ENCODE results near the gene ABCA1.
"Not testable (repeated sequence)": the region's sequence is repeated elsewhere in the genome, so short reads cannot be mapped to it uniquely, and the experiment has no call there.

Gene ABCA1

GRCh38 chr9:104961238-104961637 lies 33.3 kb upstream of the ABCA1 start:
- TF ChIP-seq CTCF (conservative IDR thresholded peaks at IDR 0.05; ENCODE audit: low read depth, low read length): no peak
- DNase-seq (ENCODE audit: low read depth): peak; percentile 57
- no peak overlapping the region for H3K4me3 ChIP-seq (ENCODE audit: low read length)

- no peak for DNase-seq (ENCODE audit: low read depth)
- TF ChIP-seq CTCF (conservative IDR thresholded peaks at IDR 0.05; ENCODE audit: low read depth, low read length): no peak
- H3K4me3 ChIP-seq (ENCODE audit: low read length): no peak overlapping the region
Observed at GRCh38 chr9:104960662-104961061, 32.7 kb upstream of the ABCA1 start.

- no peak for DNase-seq (ENCODE audit: low read depth)
- TF ChIP-seq CTCF (conservative IDR thresholded peaks at IDR 0.05; ENCODE audit: low read depth, low read length): no peak
- H3K4me3 ChIP-seq (ENCODE audit: low read length): no peak overlapping the region
Observed at GRCh38 chr9:104958751-104959150, 30.8 kb upstream of the ABCA1 start.

- DNase-seq (ENCODE audit: low read depth); H3K4me3 ChIP-seq (ENCODE audit: low read length): not testable (repeated sequence)
Observed at GRCh38 chr9:104958006-104958405, 30.1 kb upstream of the ABCA1 start.

GRCh38 chr9:104951487-104951886 lies 23.5 kb upstream of the ABCA1 start:
- no peak for DNase-seq (ENCODE audit: low read depth)
- H3K4me3 ChIP-seq (ENCODE audit: low read length): no peak overlapping the region
- TF ChIP-seq CTCF (conservative IDR thresholded peaks at IDR 0.05; ENCODE audit: low read depth, low read length): no peak

- DNase-seq (ENCODE audit: low read depth): no peak
- no peak for TF ChIP-seq CTCF (conservative IDR thresholded peaks at IDR 0.05; ENCODE audit: low read depth, low read length)
- H3K4me3 ChIP-seq (ENCODE audit: low read length): no peak overlapping the region
Observed at GRCh38 chr9:104950838-104951237, 22.9 kb upstream of the ABCA1 start.

- no peak for TF ChIP-seq CTCF (conservative IDR thresholded peaks at IDR 0.05; ENCODE audit: low read depth, low read length)
- no peak overlapping the region for H3K4me3 ChIP-seq (ENCODE audit: low read length)
- no peak for DNase-seq (ENCODE audit: low read depth)
Observed at GRCh38 chr9:104948277-104948676, 20.3 kb upstream of the ABCA1 start.

- H3K4me3 ChIP-seq (ENCODE audit: low read length): no peak overlapping the region
- no peak for DNase-seq (ENCODE audit: low read depth)
- TF ChIP-seq CTCF (conservative IDR thresholded peaks at IDR 0.05; ENCODE audit: low read depth, low read length): no peak
Observed at GRCh38 chr9:104944871-104945270, 16.9 kb upstream of the ABCA1 start.

Measured in retinal pigment epithelial cell (primary cell).